Right forelimb (tissue), 1 donor: ENCODE data around the gene PRRT1.
A peak's percentile ranks its signal among the peaks of the same experiment; 100 is the strongest.
"Not testable (repeated sequence)": the region's sequence is repeated elsewhere in the genome, so short reads cannot be mapped to it uniquely, and the experiment has no call there.

Experiments
- DNase-seq: peaks from one replicate; pipeline ENCODE4 v3.0.0-alpha.2; 2018

PRRT1 gene

GRCh38 chr6:32148289-32149091, 3.2 kb downstream of the PRRT1 start:
- peak; percentile 77 for DNase-seq

GRCh38 chr6:32147401-32148132, 4.2 kb downstream of the PRRT1 start:
- no peak for DNase-seq

GRCh38 chr6:32146687-32147086, 5.1 kb downstream of the PRRT1 start:
- DNase-seq: no peak

GRCh38 chr6:32146287-32146686, 5.5 kb downstream of the PRRT1 start:
- DNase-seq: no peak

GRCh38 chr6:32144238-32144637, 7.5 kb downstream of the PRRT1 start:
- not testable (repeated sequence) for DNase-seq

GRCh38 chr6:32140420-32141046, 11.2 kb downstream of the PRRT1 start:
- DNase-seq: no peak

GRCh38 chr6:32139590-32139989, 12.1 kb downstream of the PRRT1 start:
- no peak for DNase-seq

- DNase-seq: no peak
Observed at GRCh38 chr6:32137454-32137853, 14.3 kb downstream of the PRRT1 start.

- DNase-seq: no peak
Observed at GRCh38 chr6:32133786-32134185, 18.0 kb downstream of the PRRT1 start.

GRCh38 chr6:32132110-32132509, 19.6 kb downstream of the PRRT1 start:
- DNase-seq: no peak

GRCh38 chr6:32131439-32131948, 20.2 kb downstream of the PRRT1 start:
- DNase-seq: no peak

- DNase-seq: no peak
Observed at GRCh38 chr6:32129297-32130088, 22.2 kb downstream of the PRRT1 start.

GRCh38 chr6:32128751-32129296, 22.9 kb downstream of the PRRT1 start:
- no peak for DNase-seq

GRCh38 chr6:32127717-32128592, 23.8 kb downstream of the PRRT1 start, which contains the start of gene ATF6B:
Gene ATF6B, minus strand, starts transcription at chr6:32128246. Its CDS starts 39 bp downstream, at chr6:32128207.
- DNase-seq: peak; percentile 92

GRCh38 chr6:32127409-32127716, 24.4 kb downstream of the PRRT1 start:
- no peak for DNase-seq

- DNase-seq: no peak
Observed at GRCh38 chr6:32126880-32127279, 24.9 kb downstream of the PRRT1 start.

GRCh38 chr6:32123681-32124080, 28.1 kb downstream of the PRRT1 start:
- DNase-seq: no peak

- DNase-seq: no peak
Observed at GRCh38 chr6:32120573-32121059, 31.1 kb downstream of the PRRT1 start.

GRCh38 chr6:32118782-32119628, 32.7 kb downstream of the PRRT1 start:
- DNase-seq: peak; percentile 89

GRCh38 chr6:32117461-32117860, 34.3 kb downstream of the PRRT1 start:
- no peak for DNase-seq
